GM12878 (cell line): Measurements from ENCODE around the gene TNFAIP8L3. TPM values are rescaled to one million over a fixed set of nuclear protein-coding genes. Genes with fewer than 3 reads are reported as not detected.

Experiments used
- ATAC-seq: fragments of 200-7000 bp; cut with Tn5 transposase; 3 replicates; pipeline ENCODE4 v1.9.1; 2020; ENCODE audit warnings: mild to moderate bottlenecking, moderate library complexity
- BruUV-seq: library from RNA; stranded (reverse); fragments of 400-500 nt; replicated peaks from 2 replicates; lab custom pipeline; 2021; lab: Mats Ljungman, UMichigan
- CTCF ChIA-PET: fragments of 300-600 bp; sonication (Branson Sonifier 250); formaldehyde crosslinking; extraction: SDS; loops from one replicate; lab custom pipeline; 2021; ENCODE audit warnings: inconsistent platforms; lab: Yijun Ruan, JAX
- POLR2A ChIA-PET: fragments of 350-600 bp; formaldehyde crosslinking; extraction: SDS; loops from one replicate; lab custom pipeline; 2021; ENCODE audit warnings: inconsistent platforms; lab: Charles Lee
- RAD21 ChIA-PET: fragments of 300-600 bp; sonication (Branson Sonifier 250); formaldehyde crosslinking; loops from one replicate; lab custom pipeline; 2023; ENCODE audit warnings: antibody characterized with exemption; ENCODE audit not compliant: unreplicated experiment; lab: Charles Lee
- SMC1A ChIA-PET: fragments of 300-600 bp; sonication (Branson Sonifier 250); formaldehyde crosslinking; loops from one replicate; lab custom pipeline; 2023; ENCODE audit not compliant: unreplicated experiment, uncharacterized antibody; lab: Charles Lee
- DNase-seq: peaks from one replicate; pipeline ENCODE4 v3.0.0-alpha.2; 2011; ENCODE audit warnings: low read depth, low spot score
- FAIRE-seq: peaks from 3 replicates; lab custom pipeline; 2011; peaks lifted over from hg19 to GRCh38; lab: Jason Lieb, UNC
- H2AFZ ChIP-seq: 2 replicates; pipeline ENCODE4 v1.6.0; 2011; ENCODE audit warnings: low read depth, low read length, control low read depth; ENCODE audit not compliant: control insufficient read depth
- H3K27ac ChIP-seq: 2 replicates; pipeline ENCODE4 v1.5.1; 2011; ENCODE audit warnings: control low read depth; ENCODE audit not compliant: control insufficient read depth, insufficient read depth
- H3K27me3 ChIP-seq, 2 experiments: replicated peaks in 1 of 2; 2 replicates each; pipeline versions ENCODE4 v1.6.0 to v1.6.1; 2011; ENCODE audit warnings: low read length in 1 of 2; ENCODE audit not compliant: control insufficient read depth in 2 of 2, insufficient read depth in 2 of 2
- H3K36me3 ChIP-seq, 2 experiments: 2 replicates each; pipeline ENCODE4 v1.5.1; 2011; ENCODE audit warnings: low read length in 1 of 2; ENCODE audit not compliant: control insufficient read depth in 2 of 2, insufficient read depth in 2 of 2
- H3K4me1 ChIP-seq: 2 replicates; pipeline ENCODE4 v1.6.1; 2011; ENCODE audit warnings: mild to moderate bottlenecking, low read length, moderate library complexity, mixed read lengths; ENCODE audit not compliant: control insufficient read depth, insufficient read depth
- H3K4me2 ChIP-seq: 2 replicates; pipeline ENCODE4 v1.6.0; 2011; ENCODE audit warnings: control low read depth; ENCODE audit not compliant: control insufficient read depth, insufficient read depth
- H3K4me3 ChIP-seq: fragments of 200-600 bp; sonication (generic); 2 replicates; pipeline ENCODE4 v1.5.1; 2016
- H3K79me2 ChIP-seq: 2 replicates; pipeline ENCODE4 v1.6.0; 2011; ENCODE audit warnings: low read length; ENCODE audit not compliant: control insufficient read depth, insufficient read depth
- H3K9ac ChIP-seq: 2 replicates; pipeline ENCODE4 v1.8.0; 2011; ENCODE audit warnings: low read length, control low read depth, mixed read lengths; ENCODE audit not compliant: control insufficient read depth, insufficient read depth
- H3K9me3 ChIP-seq: replicated peaks from 3 replicates; pipeline ENCODE4 v1.5.1; 2011; ENCODE audit warnings: mild to moderate bottlenecking, low read length; ENCODE audit not compliant: control insufficient read depth, insufficient read depth
- H4K20me1 ChIP-seq: 2 replicates; pipeline ENCODE4 v1.6.0; 2011; ENCODE audit not compliant: control insufficient read depth, insufficient read depth
- ATF3 ChIP-seq: IDR thresholded peaks from 2 replicates; pipeline ENCODE4 v1.6.1; 2011; ENCODE audit warnings: low read depth, mild to moderate bottlenecking, low read length, moderate library complexity, borderline replicate concordance; ENCODE audit errors: extremely low read depth
- BRCA1 ChIP-seq: IDR thresholded peaks from 2 replicates; pipeline ENCODE4 v1.6.1; 2011; ENCODE audit warnings: low read depth, low read length, improper control_type of control experiment
- CBX3 ChIP-seq: fragments of 200-600 bp; sonication (generic); IDR thresholded peaks from 2 replicates; pipeline ENCODE4 v1.6.1; 2016; ENCODE audit warnings: low read depth, borderline replicate concordance
- MYC ChIP-seq: IDR thresholded peaks from 2 replicates; pipeline ENCODE4 v1.6.1; 2011; ENCODE audit warnings: mild to moderate bottlenecking, low read length, moderate library complexity, inconsistent platforms; ENCODE audit not compliant: insufficient read depth, insufficient replicate concordance, insufficient read length, severe bottlenecking
- RELB ChIP-seq: fragments of 450-650 bp; IDR thresholded peaks from 2 replicates; pipeline ENCODE4 v1.6.1; 2017; ENCODE audit warnings: low read depth, mild to moderate bottlenecking, moderate library complexity
- RUNX3 ChIP-seq: IDR thresholded peaks from 2 replicates; pipeline ENCODE4 v1.6.1; 2012; ENCODE audit warnings: low read length, inconsistent platforms
- SKIL ChIP-seq: fragments of 450-650 bp; IDR thresholded peaks from 2 replicates; pipeline ENCODE4 v1.6.1; 2017; ENCODE audit warnings: mild to moderate bottlenecking, low read depth, inconsistent platforms; ENCODE audit not compliant: poor library complexity, severe bottlenecking
- SMAD1 ChIP-seq: fragments of 450-650 bp; IDR thresholded peaks from 2 replicates; pipeline ENCODE4 v1.6.1; 2018; ENCODE audit warnings: mild to moderate bottlenecking, low read depth; ENCODE audit not compliant: partially characterized antibody
- SMC3 ChIP-seq: IDR thresholded peaks from 2 replicates; pipeline ENCODE4 v1.6.1; 2011; ENCODE audit warnings: low read length, improper control_type of control experiment, borderline replicate concordance
- SPI1 ChIP-seq: IDR thresholded peaks from 2 replicates; pipeline ENCODE4 v1.6.1; 2011; ENCODE audit warnings: low read depth, mild to moderate bottlenecking, low read length, moderate library complexity, borderline replicate concordance; ENCODE audit not compliant: insufficient read depth
- STAT1 ChIP-seq: fragments of 450-650 bp; conservative IDR thresholded peaks from 2 replicates; pipeline ENCODE4 v1.6.1; 2014; ENCODE audit warnings: antibody characterized with exemption, mild to moderate bottlenecking
- SUPT20H ChIP-seq: IDR thresholded peaks from 2 replicates; pipeline ENCODE4 v1.6.1; 2011; ENCODE audit warnings: low read depth, mild to moderate bottlenecking, low read length, moderate library complexity, borderline replicate concordance; ENCODE audit not compliant: control insufficient read depth
- WRNIP1 ChIP-seq: IDR thresholded peaks from 2 replicates; pipeline ENCODE4 v1.6.1; 2011; ENCODE audit warnings: low read depth, low read length, improper control_type of control experiment, borderline replicate concordance
- YBX1 ChIP-seq: fragments of 450-650 bp; IDR thresholded peaks from 2 replicates; pipeline ENCODE4 v1.6.1; 2016; ENCODE audit warnings: antibody characterized with exemption
- WGBS: methylation state at CpG from one replicate; pipeline ENCODE4 v1.1.6; 2016; ENCODE audit warnings: low lambda C conversion rate; ENCODE audit not compliant: insufficient replicate concordance, insufficient coverage; ENCODE audit errors: missing lambda C conversion rate; 5-methylcytosine and 5-hydroxymethylcytosine counted together
- in situ Hi-C: fragments of 300-500 bp; cut with MboI; formaldehyde crosslinking; loops from 9 replicates; pipeline ENCODE4 v1.14.3; 2018; ENCODE audit warnings: mixed read lengths
- intact Hi-C: fragments of 100-400 bp; cut with micrococcal nuclease; formaldehyde crosslinking; loops from one replicate; pipeline ENCODE4 v1.14.2; 2022; ENCODE audit not compliant: unreplicated experiment
- polyA plus RNA-seq, 11 experiments: library from polyadenylated mRNA; depleted of rRNA in 4 of 11; unstranded in 6 of 11; stranded (reverse) in 5 of 11; fragments of >200 nt; fragmentation: Nextera tagmentation in 4 of 11; fragmentation: Illumina TruSeq in 1 of 11; extraction: Ambion mirVana in 4 of 11; extraction: Trizol in 1 of 11; gene quantifications; 1 replicate in 1 of 11; 2 replicates in 10 of 11; pipeline versions ENCODE4 v1.2.1 to v1.2.3, GENCODE V29; 2011 to 2016; ENCODE audit warnings: inconsistent platforms in 2 of 11, missing spikeins in 2 of 11, low read depth in 1 of 11
- total RNA-seq, 4 experiments: library from RNA; depleted of rRNA in 3 of 4; stranded (reverse); fragments of >200 nt in 3 of 4; fragmentation: Illumina TruSeq in 1 of 4; extraction: Trizol in 1 of 4; gene quantifications; 2 replicates each; pipeline versions ENCODE4 v1.2.1 to v1.2.3, GENCODE V29; 2013 to 2021

TNFAIP8L3 gene
- total and polyA plus RNA-seq, 10 of the 15 experiments (the other 5 are each of a cell fraction or from before 2014, with no cell fraction given), result 0.22 TPM; not detected in 9

- WGBS, result 38% methylated on average over 1 of the region's 1 CpG
- Histone ChIP-seq H4K20me1 (no peaks in the 10 kb centered on the region), H3K4me2 (no peak overlapping the region), H3K36me3 (no peaks in the 10 kb centered on the region)
- CTCF ChIA-PET, result no interaction called here
- POLR2A ChIA-PET, result no interaction called here
- SMC1A ChIA-PET, result interaction anchor here (1.3 to 1.4 kb wide), 2 partner anchors 12 to 64 kb away, joined by 3 to 4 read pairs; no protein-coding TSS in a partner anchor
- TF ChIP-seq SUPT20H, result no peak
- no peak for TF ChIP-seq CBX3
- no peak for TF ChIP-seq BRCA1
- TF ChIP-seq SPI1, result no peak
- TF ChIP-seq RELB, result no peak
- no peak for TF ChIP-seq STAT1
- TF ChIP-seq SMC3, result no peak
- no peak for TF ChIP-seq ATF3
- no peak for TF ChIP-seq RUNX3
- no peak for TF ChIP-seq MYC
- no peak for TF ChIP-seq WRNIP1
- TF ChIP-seq SKIL, result no peak
- TF ChIP-seq SMAD1, result no peak
- TF ChIP-seq YBX1, result no peak
- TF ChIP-seq, all 136 proteins: peak for 0
- H3K9me3 ChIP-seq, result no peaks in the 10 kb centered on the region
- intact Hi-C loops (no loop called here), in situ Hi-C loops (no loop called here)
- H3K4me3 ChIP-seq, result no peak overlapping the region
- H3K9ac ChIP-seq, result no peak overlapping the region
- H3K27me3 ChIP-seq, result no peaks in the 10 kb centered on the region; a peak in 2 of 4 replicates
- no TSS peak for BruUV-seq
- no peak overlapping the region for H3K27ac ChIP-seq
- no peak for ATAC-seq
- H2AFZ ChIP-seq, result no peak overlapping the region
- H3K4me1 ChIP-seq, result no peaks in the 10 kb centered on the region
- FAIRE-seq, result no peak
- no peaks in the 10 kb centered on the region for H3K79me2 ChIP-seq
- no peak for DNase-seq
- RAD21 ChIA-PET, result no interaction called here
These were observed 17.4 kb upstream of the TNFAIP8L3 start for GRCh38 chr15:51112078-51112477.
